Glutamatergic neuron (in vitro differentiated cells): Measurements from ENCODE around the gene MR1. TPM values are rescaled to one million over a fixed set of nuclear protein-coding genes. Genes with fewer than 3 reads are reported as not detected.

Experiments
- DNase-seq: peaks from one replicate; pipeline ENCODE4 v3.0.0; 2022
- H3K27ac Mint-ChIP-seq: one replicate; pipeline ENCODE4 v1.8.0; 2020; ENCODE audit warnings: mild to moderate bottlenecking, mixed read lengths, inconsistent platforms; ENCODE audit not compliant: unreplicated experiment
- H3K27me3 Mint-ChIP-seq: one replicate; pipeline ENCODE4 v1.8.0; 2020; ENCODE audit warnings: mild to moderate bottlenecking, moderate library complexity, mixed read lengths, inconsistent platforms; ENCODE audit not compliant: unreplicated experiment
- H3K36me3 Mint-ChIP-seq: one replicate; pipeline ENCODE4 v1.8.0; 2020; ENCODE audit warnings: mild to moderate bottlenecking, mixed read lengths, inconsistent platforms; ENCODE audit not compliant: unreplicated experiment
- H3K4me1 Mint-ChIP-seq: one replicate; pipeline ENCODE4 v1.8.0; 2020; ENCODE audit warnings: mild to moderate bottlenecking, low read depth, mixed read lengths, inconsistent platforms; ENCODE audit not compliant: unreplicated experiment
- H3K4me3 Mint-ChIP-seq: one replicate; pipeline ENCODE4 v1.8.0; 2020; ENCODE audit warnings: mild to moderate bottlenecking, mixed read lengths, inconsistent platforms; ENCODE audit not compliant: unreplicated experiment
- H3K9me3 Mint-ChIP-seq: one replicate; pipeline ENCODE4 v1.8.0; 2020; ENCODE audit warnings: mild to moderate bottlenecking, moderate library complexity, mixed read lengths, inconsistent platforms; ENCODE audit not compliant: unreplicated experiment
- CTCF ChIP-seq: fragments of 200-600 bp; sonication (generic); IDR thresholded peaks from one replicate; pipeline ENCODE4 v1.5.0; 2021; ENCODE audit not compliant: partially characterized antibody, unreplicated experiment
- total RNA-seq: library from RNA; stranded (reverse); fragmentation: NEBNext Ultra II Directional; extraction: Animal tissue kit (Norgen Biotek cat#: 25700); gene quantifications from one replicate; pipeline ENCODE4 v1.2.1, GENCODE V29; 2021; ENCODE audit not compliant: unreplicated experiment

The MR1 gene
- total RNA-seq, 1 donor from 2014 or later: not detected

GRCh38 chr1:181018901-181019681 lies 14.7 kb upstream of the MR1 start:
- Mint-ChIP-seq H3K27ac (no peak overlapping the region), H3K36me3 (no peaks in the 10 kb centered on the region), H3K4me3 (peak overlapping the region; percentile 13), H3K9me3 (peaks cover 19% of the 10 kb centered on the region), H3K27me3 (peaks cover 11% of the 10 kb centered on the region), H3K4me1 (peaks cover 15% of the 10 kb centered on the region)
- TF ChIP-seq CTCF: no peak
- no peak for DNase-seq

- H3K36me3 Mint-ChIP-seq: no peaks in the 10 kb centered on the region
- H3K9me3 Mint-ChIP-seq: peaks cover 19% of the 10 kb centered on the region
- H3K4me1 Mint-ChIP-seq: peaks cover 23% of the 10 kb centered on the region
- peak overlapping the region; percentile 96 for H3K27ac Mint-ChIP-seq
- peak overlapping the region; percentile 94 for H3K4me3 Mint-ChIP-seq
- no peak for TF ChIP-seq CTCF
- DNase-seq: no peak
- H3K27me3 Mint-ChIP-seq: peaks cover 11% of the 10 kb centered on the region
Measured at GRCh38 chr1:181021159-181021558, 12.6 kb upstream of the MR1 start.

- Mint-ChIP-seq H3K4me3 (peak overlapping the region; percentile 94), H3K9me3 (peaks cover 19% of the 10 kb centered on the region), H3K27me3 (peaks cover 11% of the 10 kb centered on the region), H3K36me3 (no peaks in the 10 kb centered on the region), H3K4me1 (peaks cover 23% of the 10 kb centered on the region), H3K27ac (peak overlapping the region; percentile 96)
- no peak for TF ChIP-seq CTCF
- DNase-seq: peak; percentile 64
Measured at GRCh38 chr1:181021811-181022434, 11.9 kb upstream of the MR1 start.

GRCh38 chr1:181023265-181024057 lies 10.3 kb upstream of the MR1 start:
- Mint-ChIP-seq H3K9me3 (peaks cover 19% of the 10 kb centered on the region), H3K36me3 (no peaks in the 10 kb centered on the region), H3K4me1 (peaks cover 21% of the 10 kb centered on the region), H3K27me3 (peaks cover 11% of the 10 kb centered on the region), H3K27ac (peak overlapping the region; percentile 96), H3K4me3 (peak overlapping the region; percentile 94)
- no peak for TF ChIP-seq CTCF
- no peak for DNase-seq
